Sigmoid colon (tissue), 7 donors: Measurements from ENCODE around the gene BRD2. TPM values are rescaled to one million over a fixed set of nuclear protein-coding genes. Genes with fewer than 3 reads are reported as not detected.

Source experiments
- DNase-seq: peaks from one replicate; pipeline ENCODE4 v3.0.0-alpha.2; 2019
- H3K27ac ChIP-seq, 4 donors: fragments of 200-600 bp; sonication (generic); one replicate each; pipeline ENCODE4 v1.5.1; 2016 to 2019; ENCODE audit warnings: mild to moderate bottlenecking in 1 of 4
- H3K27me3 ChIP-seq, 3 donors: fragments of 200-600 bp; sonication (generic); one replicate each; pipeline ENCODE4 v1.5.1; 2019; ENCODE audit warnings: mild to moderate bottlenecking in 1 of 3
- H3K36me3 ChIP-seq, 4 donors: fragments of 200-600 bp; sonication (generic); one replicate each; pipeline ENCODE4 v1.5.1; 2016 to 2019
- H3K4me1 ChIP-seq, 4 donors: fragments of 200-600 bp; sonication (generic); one replicate each; pipeline ENCODE4 v1.5.1; 2017 to 2019
- H3K4me3 ChIP-seq, 4 donors: fragments of 200-600 bp; sonication (generic); one replicate each; pipeline ENCODE4 v1.5.1; 2017 to 2019; ENCODE audit warnings: mild to moderate bottlenecking in 2 of 4, moderate library complexity in 1 of 4
- H3K9me3 ChIP-seq, 4 donors: fragments of 200-600 bp in 3 of 4; sonication (generic) in 3 of 4; one replicate each; pipeline versions ENCODE4 v1.5.1 to v1.6.1; 2013 to 2019
- EP300 ChIP-seq, 4 donors: sonication (generic); formaldehyde crosslinking; IDR thresholded peaks; one replicate each; pipeline ENCODE4 v1.6.1; 2017; ENCODE audit warnings: antibody characterized with exemption in 4 of 4
- POLR2A ChIP-seq, 2 donors: fragments of 450-650 bp; IDR thresholded peaks; one replicate each; pipeline ENCODE4 v1.6.1; 2016; ENCODE audit warnings: antibody characterized with exemption in 2 of 2, mild to moderate bottlenecking in 2 of 2, moderate library complexity in 2 of 2
- POLR2AphosphoS5 ChIP-seq, 4 donors: sonication (generic); formaldehyde crosslinking; IDR thresholded peaks; one replicate each; pipeline ENCODE4 v1.6.1; 2017; ENCODE audit warnings: antibody characterized with exemption in 4 of 4
- WGBS, 2 donors: extraction: QIAGEN DNeasy Blood & Tissue Kit; methylation state at CpG; one replicate each; pipeline ENCODE4 v1.1.7; 2013; 5-methylcytosine and 5-hydroxymethylcytosine counted together
- intact Hi-C: fragments of 100-400 bp; cut with DNase I; formaldehyde crosslinking; loops from one replicate; pipeline ENCODE4 v1.15.1; 2023
- polyA plus RNA-seq, 3 donors: library from polyadenylated mRNA; stranded (reverse); fragments of 200-250 nt; gene quantifications; one replicate each; pipeline ENCODE4 v1.2.3, GENCODE V29; 2013
- total RNA-seq, 4 donors: library from RNA; depleted of rRNA; stranded (reverse); fragments of >200 nt; gene quantifications; one replicate each; pipeline ENCODE4 v1.1.0, GENCODE V29; 2016
- TF ChIP-seq, protein P1 (sequence below), 4 experiments: fragments of 450-650 bp in 3 of 4; fragments of 200-600 bp in 1 of 4; IDR thresholded peaks; one replicate each; pipeline ENCODE4 v1.5.1; 2016 to 2019; ENCODE audit warnings: antibody characterized with exemption in 4 of 4, mild to moderate bottlenecking in 3 of 4, moderate library complexity in 2 of 4
- donor health status: healthy with polysubstance abuse.
- donor health status: Bipolar disorder and iron deficiency.
- donor health status: healthy.

The BRD2 gene
- total and polyA plus RNA-seq, 7 donors: 60.6 to 135 (median 84.2) TPM

DNA sequence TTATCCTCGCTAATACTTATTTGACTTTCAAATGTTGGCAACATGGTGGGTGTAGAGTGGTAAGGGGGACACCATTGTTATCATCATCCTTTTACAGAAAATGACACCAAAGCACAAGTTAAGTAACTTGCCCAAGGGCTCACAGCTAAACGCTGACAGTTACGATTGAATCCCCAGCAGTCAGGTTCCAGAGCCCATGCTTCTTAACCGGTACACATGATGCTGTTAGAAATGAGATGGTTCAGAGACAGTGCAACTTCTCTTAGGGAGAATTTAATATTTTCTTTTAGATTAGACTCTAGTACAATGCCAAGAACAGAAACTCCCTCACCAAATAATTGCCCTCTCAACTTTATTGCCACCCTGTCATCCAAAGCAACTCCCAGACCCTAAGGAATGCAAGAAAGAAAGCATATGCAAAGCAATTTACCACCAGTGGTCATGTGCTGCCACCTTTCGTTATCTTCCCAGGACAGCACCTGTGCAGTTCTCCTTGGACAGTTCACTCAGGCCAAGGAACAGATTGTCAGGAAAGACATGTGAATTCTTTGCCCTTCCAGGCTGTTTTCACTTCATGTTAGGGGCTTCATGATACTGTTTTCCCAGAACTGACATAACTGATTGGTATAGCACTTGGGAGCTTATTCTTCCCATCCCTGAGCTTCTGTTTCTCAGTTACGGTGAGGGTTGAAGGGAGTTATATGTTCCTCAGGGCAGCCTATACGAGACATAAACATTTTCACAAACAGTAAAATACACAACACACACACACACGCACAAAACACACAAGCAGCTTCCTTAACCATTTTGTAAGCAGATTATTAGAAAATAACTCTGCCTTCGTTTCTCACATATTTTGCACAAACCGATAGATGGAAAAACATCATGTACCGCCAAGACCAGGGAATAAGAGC, 20.6 kb upstream of the BRD2 start:
- H3K27me3 ChIP-seq: no peaks in the 10 kb centered on the region
- H3K4me1 ChIP-seq: peaks cover 0 to 5% (median 3%) of the 10 kb centered on the region in 4 donors
- no peak overlapping the region for H3K4me3 ChIP-seq
- TF ChIP-seq, protein P1, sequence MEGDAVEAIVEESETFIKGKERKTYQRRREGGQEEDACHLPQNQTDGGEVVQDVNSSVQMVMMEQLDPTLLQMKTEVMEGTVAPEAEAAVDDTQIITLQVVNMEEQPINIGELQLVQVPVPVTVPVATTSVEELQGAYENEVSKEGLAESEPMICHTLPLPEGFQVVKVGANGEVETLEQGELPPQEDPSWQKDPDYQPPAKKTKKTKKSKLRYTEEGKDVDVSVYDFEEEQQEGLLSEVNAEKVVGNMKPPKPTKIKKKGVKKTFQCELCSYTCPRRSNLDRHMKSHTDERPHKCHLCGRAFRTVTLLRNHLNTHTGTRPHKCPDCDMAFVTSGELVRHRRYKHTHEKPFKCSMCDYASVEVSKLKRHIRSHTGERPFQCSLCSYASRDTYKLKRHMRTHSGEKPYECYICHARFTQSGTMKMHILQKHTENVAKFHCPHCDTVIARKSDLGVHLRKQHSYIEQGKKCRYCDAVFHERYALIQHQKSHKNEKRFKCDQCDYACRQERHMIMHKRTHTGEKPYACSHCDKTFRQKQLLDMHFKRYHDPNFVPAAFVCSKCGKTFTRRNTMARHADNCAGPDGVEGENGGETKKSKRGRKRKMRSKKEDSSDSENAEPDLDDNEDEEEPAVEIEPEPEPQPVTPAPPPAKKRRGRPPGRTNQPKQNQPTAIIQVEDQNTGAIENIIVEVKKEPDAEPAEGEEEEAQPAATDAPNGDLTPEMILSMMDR (IDR thresholded peaks at IDR 0.05): peak in 1 of 4 experiments; percentile 26
- TF ChIP-seq EP300 (IDR thresholded peaks at IDR 0.05): no peak
- no peak for TF ChIP-seq POLR2AphosphoS5 (IDR thresholded peaks at IDR 0.05)
- TF ChIP-seq POLR2A (IDR thresholded peaks at IDR 0.05): no peak
- DNase-seq: no peak
- intact Hi-C loops: no loop called here
- H3K36me3 ChIP-seq: no peaks in the 10 kb centered on the region
- H3K27ac ChIP-seq: no peak overlapping the region
- 63 to 66% methylated on average over 11 of the region's 11 CpGs for WGBS, 2 donors
- no peaks in the 10 kb centered on the region for H3K9me3 ChIP-seq

DNA sequence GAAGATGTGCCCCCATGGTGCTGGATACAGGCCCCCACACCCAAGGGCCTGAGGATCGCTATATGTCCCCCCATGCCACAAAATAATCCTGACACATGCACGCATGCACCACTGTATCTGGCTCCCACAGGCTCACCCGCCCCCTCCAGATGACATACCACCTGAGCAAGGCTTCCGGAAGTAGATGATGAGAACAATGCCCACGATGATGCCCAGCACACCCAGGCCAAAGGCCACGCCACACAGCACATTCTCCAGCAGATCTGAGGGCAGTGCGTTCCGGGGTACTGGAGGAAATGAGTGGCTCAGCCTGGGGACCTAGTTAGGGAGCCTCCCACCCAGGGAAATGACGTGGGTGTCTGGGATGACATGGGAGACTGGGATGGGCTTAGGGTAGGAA, 19.3 kb upstream of the BRD2 start:
- no peaks in the 10 kb centered on the region for H3K36me3 ChIP-seq
- no peak for DNase-seq
- TF ChIP-seq POLR2A (IDR thresholded peaks at IDR 0.05) (no peak), EP300 (IDR thresholded peaks at IDR 0.05) (no peak), POLR2AphosphoS5 (IDR thresholded peaks at IDR 0.05) (no peak)
- TF ChIP-seq, protein P1 (IDR thresholded peaks at IDR 0.05): no peak
- no peaks in the 10 kb centered on the region for H3K27me3 ChIP-seq
- no peak overlapping the region for H3K27ac ChIP-seq
- no peak overlapping the region for H3K4me3 ChIP-seq
- no peaks in the 10 kb centered on the region for H3K9me3 ChIP-seq
- H3K4me1 ChIP-seq: peaks cover 0 to 12% (median 4%) of the 10 kb centered on the region in 4 donors
- WGBS, 2 donors: 85 to 91% methylated on average over 9 of the region's 9 CpGs
- intact Hi-C loops: no loop called here

DNA sequence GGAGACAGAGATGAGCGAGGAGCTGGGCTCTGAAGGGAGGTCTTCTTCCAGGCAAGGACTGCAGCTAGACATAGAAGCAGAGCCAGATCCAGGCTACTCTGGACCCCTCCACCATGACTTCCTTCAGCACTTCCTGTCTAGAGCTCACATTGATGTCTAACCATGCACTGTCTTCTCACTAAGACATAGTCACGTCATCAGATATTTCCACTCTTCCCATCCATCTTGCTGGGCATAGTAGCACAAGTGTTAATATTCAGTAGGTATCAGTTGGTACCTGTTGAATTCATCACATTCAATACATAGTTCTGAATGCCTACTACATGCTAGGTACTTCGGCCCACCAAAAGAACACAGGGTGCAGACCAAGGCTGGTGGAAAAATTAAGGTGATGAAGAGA, 18.4 kb upstream of the BRD2 start:
- Histone ChIP-seq H3K4me1 (peaks cover 0 to 12% (median 4%) of the 10 kb centered on the region in 4 donors), H3K36me3 (no peaks in the 10 kb centered on the region), H3K27me3 (no peaks in the 10 kb centered on the region), H3K4me3 (no peak overlapping the region), H3K27ac (no peak overlapping the region), H3K9me3 (no peaks in the 10 kb centered on the region)
- no peak for TF ChIP-seq POLR2A (IDR thresholded peaks at IDR 0.05)
- TF ChIP-seq, protein P1 (IDR thresholded peaks at IDR 0.05): no peak
- no peak for TF ChIP-seq EP300 (IDR thresholded peaks at IDR 0.05)
- 86 to 94% methylated on average over 3 of the region's 3 CpGs for WGBS, 2 donors
- intact Hi-C loops: no loop called here
- no peak for DNase-seq

DNA sequence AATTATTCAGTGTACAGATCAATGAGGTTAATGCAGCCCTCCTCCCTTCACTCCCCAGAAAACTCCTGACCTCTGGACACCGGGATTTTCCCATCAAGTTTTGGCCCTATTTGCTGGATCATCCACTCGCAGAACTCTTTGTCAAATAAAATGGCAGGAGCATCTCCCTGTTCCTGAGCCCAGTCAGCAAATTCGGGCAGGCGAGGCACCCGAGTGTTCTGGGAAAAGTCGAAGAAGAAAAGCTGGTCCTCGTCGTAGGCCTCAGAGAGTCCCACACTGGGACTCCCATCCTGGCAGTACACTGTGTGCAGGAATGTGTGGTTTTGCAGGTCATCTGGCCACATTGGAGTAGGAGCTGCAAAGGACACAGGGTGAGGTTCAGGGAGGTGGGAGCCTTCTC, 17.9 kb upstream of the BRD2 start:
- intact Hi-C loops: no loop called here
- Histone ChIP-seq H3K27ac (no peak overlapping the region), H3K4me1 (peaks cover 0 to 12% (median 4%) of the 10 kb centered on the region in 4 donors), H3K4me3 (no peak overlapping the region), H3K9me3 (no peaks in the 10 kb centered on the region), H3K27me3 (no peaks in the 10 kb centered on the region), H3K36me3 (no peaks in the 10 kb centered on the region)
- WGBS, 2 donors: 92 to 94% methylated on average over 8 of the region's 8 CpGs
- TF ChIP-seq POLR2A (IDR thresholded peaks at IDR 0.05) (no peak), EP300 (IDR thresholded peaks at IDR 0.05) (no peak), POLR2AphosphoS5 (IDR thresholded peaks at IDR 0.05) (no peak)
- TF ChIP-seq, protein P1 (IDR thresholded peaks at IDR 0.05): no peak
- DNase-seq: no peak
